ENCODE results near the gene CRMP1.
"Not testable (repeated sequence)": the region's sequence is repeated elsewhere in the genome, so short reads cannot be mapped to it uniquely, and the experiment has no call there.

Gene CRMP1

GRCh38 chr4:5887361-5888221 lies 5.3 kb downstream of the CRMP1 start:
- DNase-seq: no peak

DNA sequence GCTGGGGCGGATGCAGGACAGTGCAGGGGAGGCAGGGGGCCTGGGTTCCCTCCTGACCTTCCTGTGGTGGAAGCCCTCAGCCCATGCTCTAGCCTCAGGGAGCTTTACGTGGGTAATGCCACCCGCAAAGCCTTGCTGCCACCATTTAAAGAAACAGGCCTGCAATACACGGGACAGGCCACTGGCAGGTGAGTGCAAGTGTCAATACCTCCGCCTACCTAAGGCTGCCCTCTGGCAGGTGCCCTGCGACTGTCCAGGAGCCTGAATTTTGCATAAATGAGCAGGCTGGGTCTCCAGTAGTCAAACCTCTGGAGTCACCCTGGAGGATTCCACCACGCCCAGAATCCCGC lies 5.9 kb downstream of the CRMP1 start:
- DNase-seq: no peak

- no peak for DNase-seq
Measured at GRCh38 chr4:5885733-5886132, 7.2 kb downstream of the CRMP1 start.

GRCh38 chr4:5884796-5885195 lies 8.1 kb downstream of the CRMP1 start:
- no peak for DNase-seq

GRCh38 chr4:5883916-5884315 lies 9.0 kb downstream of the CRMP1 start:
- no peak for DNase-seq

- no peak for DNase-seq
Measured at GRCh38 chr4:5882947-5883346, 9.9 kb downstream of the CRMP1 start.

- no peak for DNase-seq
Measured at GRCh38 chr4:5881340-5881739, 11.5 kb downstream of the CRMP1 start.

DNA sequence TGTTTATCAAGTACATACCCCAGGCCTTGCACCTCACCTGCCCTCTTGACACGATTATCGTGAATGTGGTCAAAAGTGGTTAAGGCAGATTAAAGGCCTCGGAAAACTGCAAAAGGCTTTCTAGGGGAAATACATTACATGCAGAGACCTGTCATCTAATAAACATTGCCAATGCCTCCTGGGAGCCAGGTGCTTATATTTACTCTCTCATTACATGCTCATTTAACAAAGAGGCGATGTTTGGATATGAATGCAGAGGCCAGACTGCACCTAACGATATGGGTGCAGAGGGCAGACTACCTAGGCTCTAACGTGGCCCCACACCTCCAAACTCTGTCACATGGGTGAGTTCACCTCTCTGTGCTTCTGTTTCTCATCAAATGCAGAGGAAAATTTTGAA lies 14.5 kb downstream of the CRMP1 start:
- DNase-seq: no peak

DNA sequence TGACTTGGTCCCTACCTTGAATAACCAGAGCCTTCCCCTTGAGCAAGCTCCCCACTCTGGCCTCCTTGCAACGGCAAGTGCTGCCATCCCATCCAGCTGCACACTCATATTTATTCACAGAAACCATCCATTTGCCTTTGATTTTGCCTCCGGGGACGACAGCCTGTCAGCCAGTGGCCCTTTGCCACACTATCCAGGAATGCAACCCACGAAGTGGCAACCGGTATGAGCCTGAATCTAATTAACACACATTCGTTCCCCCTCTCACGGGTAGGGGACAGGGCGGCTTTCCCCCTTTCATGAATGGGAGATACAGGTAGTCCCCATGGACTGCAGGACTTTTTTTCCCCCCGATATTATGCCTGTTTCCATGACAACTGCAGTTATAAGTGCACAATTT lies 15.5 kb downstream of the CRMP1 start:
- no peak for DNase-seq

DNA sequence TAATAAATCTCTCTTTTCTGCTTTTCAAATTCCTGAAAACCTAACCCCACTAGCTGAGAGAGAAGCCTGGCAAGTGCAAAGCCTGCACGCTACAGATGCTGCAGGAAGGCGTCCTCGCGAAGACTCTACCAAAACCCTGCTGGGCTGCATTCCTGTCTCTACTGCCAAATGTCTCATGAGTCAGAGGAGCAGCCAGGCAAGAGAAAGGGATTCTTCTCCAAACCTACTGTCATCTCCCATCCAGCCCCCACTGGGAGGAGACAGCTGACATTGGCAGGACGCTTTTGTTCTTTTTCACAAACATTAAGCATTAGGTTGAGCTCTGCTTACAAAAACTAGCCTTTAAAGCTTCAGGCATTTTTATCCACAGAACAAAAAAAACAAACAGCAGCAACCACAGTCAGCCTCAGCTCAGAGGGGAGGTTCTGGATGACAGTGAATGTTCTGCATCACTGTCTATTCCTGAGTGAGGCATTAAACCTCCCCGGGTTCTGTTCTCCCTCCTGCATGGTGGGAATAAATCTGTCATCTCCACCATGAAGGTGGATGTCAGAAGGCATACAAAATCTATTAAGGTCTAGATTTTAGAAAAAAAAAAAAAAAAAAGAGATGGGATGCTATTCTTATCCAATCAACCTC lies 18.0 kb downstream of the CRMP1 start:
- DNase-seq: no peak

DNA sequence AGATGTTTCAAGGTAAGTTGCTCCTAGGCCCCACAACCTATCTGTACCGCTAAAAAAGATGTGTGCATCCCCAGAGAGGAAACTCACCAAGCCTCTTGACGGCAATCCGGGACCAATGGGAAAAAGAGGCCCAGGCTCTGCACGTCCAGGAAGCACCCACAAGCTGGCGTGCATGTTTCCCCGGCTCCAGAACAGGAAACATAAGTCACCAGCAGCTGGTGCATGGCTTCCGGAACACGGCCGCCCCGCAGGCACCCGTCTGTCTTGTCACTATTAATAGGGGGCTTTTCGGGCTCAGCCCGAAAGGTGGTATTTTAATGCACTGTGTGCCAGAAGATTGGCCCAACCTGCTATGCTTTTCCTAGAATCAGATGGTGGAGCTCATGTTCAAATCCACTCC lies 22.2 kb downstream of the CRMP1 start:
- DNase-seq: no peak

- no peak for DNase-seq
Measured at GRCh38 chr4:5869966-5870619, 22.8 kb downstream of the CRMP1 start.

DNA sequence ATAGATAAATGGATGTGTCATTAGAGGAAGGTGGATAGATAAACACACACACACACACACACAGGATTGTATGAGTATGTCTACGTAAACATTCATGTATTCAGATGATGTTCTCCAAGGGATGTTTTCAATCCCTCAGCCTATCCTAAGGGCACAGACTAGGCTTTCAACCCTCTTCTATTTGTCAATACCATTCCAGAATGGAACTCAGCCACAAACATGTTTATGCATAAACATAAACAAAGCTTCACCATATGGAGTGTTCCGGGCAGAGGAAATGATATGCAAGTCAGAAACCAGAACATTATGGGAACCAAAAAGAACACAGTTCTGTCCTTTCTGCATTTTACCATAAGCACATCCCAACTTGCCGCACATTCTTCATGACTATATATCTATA lies 25.0 kb downstream of the CRMP1 start:
- DNase-seq: no peak

DNA sequence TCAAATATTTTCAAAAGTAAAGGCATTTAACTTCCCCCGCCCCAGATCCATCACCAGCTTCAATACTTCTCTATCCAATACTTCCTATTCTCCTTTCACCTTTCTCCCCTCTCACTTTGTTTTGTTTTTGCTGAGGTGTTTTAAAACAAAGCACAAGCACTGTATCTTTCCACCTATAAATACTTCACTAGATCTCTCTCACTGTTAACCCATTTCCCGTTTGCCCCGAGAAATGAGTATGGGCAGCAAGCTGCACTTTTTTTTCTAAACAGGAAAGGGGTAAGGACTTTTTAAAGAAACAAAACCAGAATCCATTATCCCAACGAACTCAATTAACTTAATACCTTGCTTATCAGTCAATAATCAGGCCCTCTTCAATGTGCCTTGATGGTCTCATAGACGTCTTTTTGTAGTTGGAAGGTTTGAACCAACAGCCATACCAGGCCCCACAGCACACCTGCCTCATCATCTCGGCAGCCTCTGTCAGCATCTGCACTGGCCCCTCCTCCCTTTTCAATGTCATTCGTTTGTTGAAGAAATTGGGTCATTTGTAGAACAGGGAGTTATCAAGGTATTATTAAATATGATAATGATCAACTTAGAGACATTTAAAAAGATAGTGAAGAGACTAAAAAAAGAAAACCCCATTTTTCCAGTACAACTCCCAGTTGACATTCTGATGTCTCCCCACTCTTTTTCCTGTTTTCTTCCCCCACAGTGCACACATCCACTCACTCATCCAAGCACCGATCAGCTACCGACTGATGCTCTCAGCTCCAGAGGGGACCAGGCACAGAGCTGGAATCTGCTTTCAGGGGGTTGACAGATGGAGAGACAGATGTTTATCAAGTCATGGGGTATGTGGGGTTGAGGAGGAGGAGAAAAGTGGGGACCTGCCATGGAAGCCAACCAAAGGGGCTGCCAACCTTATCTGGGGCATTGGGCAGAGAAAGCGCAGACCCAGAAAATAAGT lies 25.8 kb downstream of the CRMP1 start:
- no peak for DNase-seq

- DNase-seq: no peak
Measured at GRCh38 chr4:5865896-5866599, 26.8 kb downstream of the CRMP1 start.

DNA sequence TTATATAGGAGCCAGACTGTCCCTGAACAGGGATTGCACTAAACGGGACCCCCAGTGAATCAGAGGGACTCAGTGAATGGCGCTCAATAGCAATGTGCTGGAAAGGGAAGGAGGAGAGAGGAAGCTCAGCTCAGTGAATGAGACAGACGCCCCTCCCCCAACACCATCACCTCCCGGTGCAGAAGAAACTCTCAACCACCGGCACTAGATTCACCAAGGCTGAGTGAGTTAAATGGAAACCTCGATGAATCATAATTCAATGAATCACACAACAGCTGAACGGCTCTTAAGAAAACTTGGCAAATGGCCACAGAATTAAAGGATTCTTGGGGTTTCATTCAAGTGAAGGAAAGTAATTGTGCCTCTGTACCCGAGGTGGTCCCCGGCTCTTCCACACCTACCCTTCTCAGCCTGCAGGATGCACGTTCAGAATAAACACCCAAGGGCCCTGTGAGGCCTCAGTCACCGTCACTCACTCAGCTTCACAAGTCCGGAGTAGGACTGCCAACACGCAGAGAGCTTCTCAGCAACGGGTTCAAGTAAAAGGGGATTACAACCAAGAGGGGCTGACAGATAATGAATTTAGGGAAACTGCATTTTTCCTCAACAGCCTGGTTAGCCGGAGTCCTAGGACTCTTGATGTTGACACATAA lies 29.3 kb downstream of the CRMP1 start:
- peak; percentile 65 for DNase-seq

GRCh38 chr4:5858020-5858769 lies 34.7 kb downstream of the CRMP1 start:
- DNase-seq: no peak

DNA sequence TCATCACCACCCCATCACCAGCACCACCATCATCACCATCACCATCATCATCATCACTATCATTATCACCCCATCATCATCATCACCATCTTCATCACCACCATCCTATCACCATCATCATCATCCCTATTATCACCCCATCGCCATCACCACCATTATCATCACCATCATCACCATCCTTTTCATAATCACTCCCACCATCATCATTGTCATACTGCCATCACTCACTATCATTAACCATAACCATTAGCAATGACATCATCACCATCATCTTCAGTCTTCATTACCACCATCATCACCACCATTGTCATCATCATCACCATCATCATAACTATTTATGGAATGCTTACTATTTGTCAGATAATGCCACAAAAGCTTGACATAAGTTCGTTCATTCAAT lies 35.7 kb downstream of the CRMP1 start:
- no peak for DNase-seq

- DNase-seq: not testable (repeated sequence)
Measured at GRCh38 chr4:5856362-5856761, 36.5 kb downstream of the CRMP1 start.

- no peak for DNase-seq
Measured at GRCh38 chr4:5854929-5855328, 38.0 kb downstream of the CRMP1 start.

Data from stimulated activated CD4-positive, alpha-beta T cell treated with anti-CD3 and anti-CD28 coated beads, Interleukin-1b, Interleukin-23, amount 100 ng/mL, for 48 hours (primary cell).